ENCODE data around the gene SLK. TPM values are rescaled to one million over a fixed set of nuclear protein-coding genes. Genes with fewer than 3 reads are reported as not detected.

The SLK gene
- total RNA-seq, 1 experiment from 2014 or later = 40.8 TPM

DNA sequence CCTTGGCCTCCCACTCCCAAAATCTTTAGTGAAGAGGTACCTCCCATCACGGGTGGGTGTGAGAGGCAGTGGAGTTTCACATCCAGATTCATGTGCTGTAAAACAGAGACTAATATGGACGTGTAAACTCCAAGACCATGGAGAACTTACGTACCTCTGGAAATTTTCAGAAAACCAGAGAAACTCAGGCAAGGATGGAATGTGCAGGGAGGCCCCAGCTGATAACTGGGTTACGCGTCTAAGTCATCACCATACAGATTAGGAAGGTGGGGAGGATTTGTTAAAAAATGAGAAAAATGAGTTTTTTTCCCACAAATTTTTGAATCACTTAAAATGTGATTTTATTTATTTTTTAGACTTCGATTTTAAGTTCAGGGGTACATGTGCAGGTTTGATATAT, 32.6 kb upstream of the SLK start:
- in situ Hi-C loops (cut with HindIII; ENCODE audit: low pct_unique_long_range_greater_than_20kb, low sequenced_read_pairs) (no loop called here), intact Hi-C loops (cut with micrococcal nuclease; ENCODE audit: unreplicated experiment) (no loop called here)
- Histone ChIP-seq H3K27me3 (ENCODE audit: control insufficient read depth, insufficient read depth, low read length) (no peaks in the 10 kb centered on the region), H3K4me3 (ENCODE audit: low read depth in 2 of 2, low read length in 2 of 2) (no peak overlapping the region), H3K27ac (ENCODE audit: low read length) (no peak overlapping the region), H3K9me3 (ENCODE audit: control insufficient read depth, insufficient read depth, low read depth, low read length) (no peaks in the 10 kb centered on the region), H3K36me3 (ENCODE audit: control insufficient read depth, insufficient read depth, low read length) (no peaks in the 10 kb centered on the region), H3K4me1 (ENCODE audit: control insufficient read depth, insufficient read depth, low read length) (no peaks in the 10 kb centered on the region)
- no TSS peak for BruUV-seq (replicated peaks)
- ATAC-seq (no peak), DNase-seq (ENCODE audit: low read depth, low spot score) (no peak)
- TF ChIP-seq, protein P1, sequence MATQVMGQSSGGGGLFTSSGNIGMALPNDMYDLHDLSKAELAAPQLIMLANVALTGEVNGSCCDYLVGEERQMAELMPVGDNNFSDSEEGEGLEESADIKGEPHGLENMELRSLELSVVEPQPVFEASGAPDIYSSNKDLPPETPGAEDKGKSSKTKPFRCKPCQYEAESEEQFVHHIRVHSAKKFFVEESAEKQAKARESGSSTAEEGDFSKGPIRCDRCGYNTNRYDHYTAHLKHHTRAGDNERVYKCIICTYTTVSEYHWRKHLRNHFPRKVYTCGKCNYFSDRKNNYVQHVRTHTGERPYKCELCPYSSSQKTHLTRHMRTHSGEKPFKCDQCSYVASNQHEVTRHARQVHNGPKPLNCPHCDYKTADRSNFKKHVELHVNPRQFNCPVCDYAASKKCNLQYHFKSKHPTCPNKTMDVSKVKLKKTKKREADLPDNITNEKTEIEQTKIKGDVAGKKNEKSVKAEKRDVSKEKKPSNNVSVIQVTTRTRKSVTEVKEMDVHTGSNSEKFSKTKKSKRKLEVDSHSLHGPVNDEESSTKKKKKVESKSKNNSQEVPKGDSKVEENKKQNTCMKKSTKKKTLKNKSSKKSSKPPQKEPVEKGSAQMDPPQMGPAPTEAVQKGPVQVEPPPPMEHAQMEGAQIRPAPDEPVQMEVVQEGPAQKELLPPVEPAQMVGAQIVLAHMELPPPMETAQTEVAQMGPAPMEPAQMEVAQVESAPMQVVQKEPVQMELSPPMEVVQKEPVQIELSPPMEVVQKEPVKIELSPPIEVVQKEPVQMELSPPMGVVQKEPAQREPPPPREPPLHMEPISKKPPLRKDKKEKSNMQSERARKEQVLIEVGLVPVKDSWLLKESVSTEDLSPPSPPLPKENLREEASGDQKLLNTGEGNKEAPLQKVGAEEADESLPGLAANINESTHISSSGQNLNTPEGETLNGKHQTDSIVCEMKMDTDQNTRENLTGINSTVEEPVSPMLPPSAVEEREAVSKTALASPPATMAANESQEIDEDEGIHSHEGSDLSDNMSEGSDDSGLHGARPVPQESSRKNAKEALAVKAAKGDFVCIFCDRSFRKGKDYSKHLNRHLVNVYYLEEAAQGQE (IDR thresholded peaks at IDR 0.05; ENCODE audit: insufficient read depth in 1 of 2, low read depth in 2 of 2, low read length in 1 of 2) = no peak
- CTCF ChIA-PET = no interaction called here
- POLR2A ChIA-PET = no interaction called here

DNA sequence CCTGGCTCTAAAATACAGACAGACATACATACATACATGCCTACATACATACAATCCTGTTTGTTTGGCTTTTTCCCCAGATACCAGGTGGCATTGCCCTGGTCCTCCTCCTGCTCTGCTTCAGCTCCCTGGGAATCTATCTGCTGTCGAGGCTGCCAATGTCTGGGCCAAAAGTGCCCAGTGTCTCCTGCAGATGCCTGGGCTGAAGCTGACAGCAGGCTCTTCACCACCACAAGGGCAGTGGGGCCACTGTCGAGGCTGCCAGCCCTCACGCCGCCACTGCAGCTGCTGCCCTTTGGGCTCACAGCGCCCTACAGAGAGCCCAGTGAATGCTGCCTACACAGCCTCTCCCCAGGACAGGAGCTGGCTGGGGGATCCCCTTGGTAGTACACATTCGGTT, 30.9 kb upstream of the SLK start:
- in situ Hi-C loops (cut with HindIII; ENCODE audit: low pct_unique_long_range_greater_than_20kb, low sequenced_read_pairs) (no loop called here), intact Hi-C loops (cut with micrococcal nuclease; ENCODE audit: unreplicated experiment) (no loop called here)
- no peak for TF ChIP-seq POLR2AphosphoS5 (IDR thresholded peaks at IDR 0.05; ENCODE audit: low read depth, low read length)
- TF ChIP-seq SIN3A (IDR thresholded peaks at IDR 0.05; ENCODE audit: borderline replicate concordance, insufficient read depth, low read depth, low read length) = no peak
- no peak for TF ChIP-seq TCF7L2 (IDR thresholded peaks at IDR 0.05; ENCODE audit: low read depth, low read length)
- TF ChIP-seq, protein P2, sequence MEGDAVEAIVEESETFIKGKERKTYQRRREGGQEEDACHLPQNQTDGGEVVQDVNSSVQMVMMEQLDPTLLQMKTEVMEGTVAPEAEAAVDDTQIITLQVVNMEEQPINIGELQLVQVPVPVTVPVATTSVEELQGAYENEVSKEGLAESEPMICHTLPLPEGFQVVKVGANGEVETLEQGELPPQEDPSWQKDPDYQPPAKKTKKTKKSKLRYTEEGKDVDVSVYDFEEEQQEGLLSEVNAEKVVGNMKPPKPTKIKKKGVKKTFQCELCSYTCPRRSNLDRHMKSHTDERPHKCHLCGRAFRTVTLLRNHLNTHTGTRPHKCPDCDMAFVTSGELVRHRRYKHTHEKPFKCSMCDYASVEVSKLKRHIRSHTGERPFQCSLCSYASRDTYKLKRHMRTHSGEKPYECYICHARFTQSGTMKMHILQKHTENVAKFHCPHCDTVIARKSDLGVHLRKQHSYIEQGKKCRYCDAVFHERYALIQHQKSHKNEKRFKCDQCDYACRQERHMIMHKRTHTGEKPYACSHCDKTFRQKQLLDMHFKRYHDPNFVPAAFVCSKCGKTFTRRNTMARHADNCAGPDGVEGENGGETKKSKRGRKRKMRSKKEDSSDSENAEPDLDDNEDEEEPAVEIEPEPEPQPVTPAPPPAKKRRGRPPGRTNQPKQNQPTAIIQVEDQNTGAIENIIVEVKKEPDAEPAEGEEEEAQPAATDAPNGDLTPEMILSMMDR (IDR thresholded peaks at IDR 0.05) = no peak
- TF ChIP-seq, protein P1 (IDR thresholded peaks at IDR 0.05; ENCODE audit: insufficient read depth in 1 of 2, low read depth in 2 of 2, low read length in 1 of 2) = no peak
- no peak for DNase-seq (ENCODE audit: low read depth, low spot score)
- no peaks in the 10 kb centered on the region for H3K27me3 ChIP-seq (ENCODE audit: control insufficient read depth, insufficient read depth, low read length)
- POLR2A ChIA-PET = no interaction called here
- H3K36me3 ChIP-seq (ENCODE audit: control insufficient read depth, insufficient read depth, low read length) = no peaks in the 10 kb centered on the region
- no peak overlapping the region for H3K4me3 ChIP-seq (ENCODE audit: low read depth in 2 of 2, low read length in 2 of 2)
- BruUV-seq (replicated peaks) = no TSS peak
- ATAC-seq = no peak
- H3K27ac ChIP-seq (ENCODE audit: low read length) = no peak overlapping the region
- CTCF ChIA-PET = no interaction called here
- H3K9me3 ChIP-seq (ENCODE audit: control insufficient read depth, insufficient read depth, low read depth, low read length) = no peaks in the 10 kb centered on the region
- H3K4me1 ChIP-seq (ENCODE audit: control insufficient read depth, insufficient read depth, low read length) = no peaks in the 10 kb centered on the region

All from Panc1 (cell line).